ENCODE measurements around the gene BMPER.

DNA sequence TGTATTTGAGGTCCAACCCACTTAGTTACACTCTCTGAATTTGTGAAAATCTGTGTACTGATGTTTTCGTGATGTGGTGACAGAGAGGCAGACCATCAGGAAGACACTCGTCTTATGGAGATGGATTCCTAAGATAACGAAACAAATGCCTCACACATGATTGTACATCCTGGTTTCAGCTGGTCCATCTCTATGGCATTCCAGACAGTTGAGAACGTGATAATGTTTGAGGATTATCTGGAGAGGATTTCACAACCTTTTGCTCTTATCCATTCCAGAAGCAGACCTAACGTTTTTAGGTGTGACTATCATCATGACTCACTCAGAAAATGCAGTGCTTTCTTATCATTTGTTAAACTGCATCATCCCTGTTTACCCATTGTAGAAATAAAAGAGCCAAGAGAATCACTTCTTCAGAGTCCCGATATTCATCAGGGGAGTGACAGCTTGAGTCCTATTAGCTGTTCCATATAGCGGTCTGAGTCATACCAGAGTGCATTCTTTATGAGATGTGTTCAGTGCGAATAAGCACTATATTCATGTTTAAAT, 74.5 kb downstream of the BMPER start:
- no peak for TF ChIP-seq POLR2A (IDR thresholded peaks at IDR 0.05)
- TF ChIP-seq, protein P1, sequence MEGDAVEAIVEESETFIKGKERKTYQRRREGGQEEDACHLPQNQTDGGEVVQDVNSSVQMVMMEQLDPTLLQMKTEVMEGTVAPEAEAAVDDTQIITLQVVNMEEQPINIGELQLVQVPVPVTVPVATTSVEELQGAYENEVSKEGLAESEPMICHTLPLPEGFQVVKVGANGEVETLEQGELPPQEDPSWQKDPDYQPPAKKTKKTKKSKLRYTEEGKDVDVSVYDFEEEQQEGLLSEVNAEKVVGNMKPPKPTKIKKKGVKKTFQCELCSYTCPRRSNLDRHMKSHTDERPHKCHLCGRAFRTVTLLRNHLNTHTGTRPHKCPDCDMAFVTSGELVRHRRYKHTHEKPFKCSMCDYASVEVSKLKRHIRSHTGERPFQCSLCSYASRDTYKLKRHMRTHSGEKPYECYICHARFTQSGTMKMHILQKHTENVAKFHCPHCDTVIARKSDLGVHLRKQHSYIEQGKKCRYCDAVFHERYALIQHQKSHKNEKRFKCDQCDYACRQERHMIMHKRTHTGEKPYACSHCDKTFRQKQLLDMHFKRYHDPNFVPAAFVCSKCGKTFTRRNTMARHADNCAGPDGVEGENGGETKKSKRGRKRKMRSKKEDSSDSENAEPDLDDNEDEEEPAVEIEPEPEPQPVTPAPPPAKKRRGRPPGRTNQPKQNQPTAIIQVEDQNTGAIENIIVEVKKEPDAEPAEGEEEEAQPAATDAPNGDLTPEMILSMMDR (IDR thresholded peaks at IDR 0.05), result no peak

Measured in tibial nerve (tissue), 3 donors.